Measurements from ENCODE around the gene LCN6. TPM values are rescaled to one million over a fixed set of nuclear protein-coding genes. Genes with fewer than 3 reads are reported as not detected.

The LCN6 gene
- not detected in 2 replicates for total RNA-seq

GRCh38 chr9:136748201-136748600 lies at the start of gene LCN6:
Gene LCN6 (minus strand): TSS chr9:136748525. CDS start chr9:136748483, 42 bp downstream.

GRCh38 chr9:136796238-136796774 lies 48.0 kb upstream of the LCN6 start, which contains the start of gene CCDC183:
Gene CCDC183 (plus strand): TSS chr9:136796338. CDS start chr9:136796398, 60 bp downstream.

GRCh38 chr9:136790640-136791515 lies 42.6 kb upstream of the LCN6 start, which contains the start of gene TMEM141:
Gene TMEM141 (plus strand): TSS chr9:136791344. CDS start chr9:136791371, 27 bp downstream.

GRCh38 chr9:136764301-136764891 lies 16.1 kb upstream of the LCN6 start, which contains the start of gene LCN15:
Gene LCN15 (minus strand): TSS chr9:136764518. CDS start chr9:136764488, 30 bp downstream.

GRCh38 chr9:136742591-136743391 lies 5.5 kb downstream of the LCN6 start, which contains the start of gene LCN10:
Gene LCN10 (minus strand): TSS chr9:136742940. CDS start chr9:136742903, 37 bp downstream.

GRCh38 chr9:136711751-136712689 lies 36.3 kb downstream of the LCN6 start, which contains the start of gene DIPK1B:
Gene DIPK1B (plus strand): TSS chr9:136712572. CDS start chr9:136712666, 94 bp downstream.

Other genes with a start within 250 kb of the LCN6 start
- 9.4 and 13.8 TPM in 2 replicates for gene NOTCH1, start 202.5 kb downstream of the LCN6 start, total RNA-seq
- gene EGFL7, start 85.6 kb downstream of the LCN6 start, total RNA-seq: 44.8 and 72.6 TPM in 2 replicates
- 36.3 and 44.7 TPM in 2 replicates for gene AGPAT2, start 61.1 kb downstream of the LCN6 start, total RNA-seq
- 5.3 and 16.5 TPM in 2 replicates for gene DIPK1B, start 36.0 kb downstream of the LCN6 start, total RNA-seq
- not detected in 2 replicates for gene LCN10, start 5.6 kb downstream of the LCN6 start, total RNA-seq
- gene LCN8, start 9.7 kb upstream of the LCN6 start, total RNA-seq: not detected in 2 replicates
- gene LCN15, start 16.0 kb upstream of the LCN6 start, total RNA-seq: not detected in 2 replicates
- 86.8 and 179 TPM in 2 replicates for gene TMEM141, start 42.8 kb upstream of the LCN6 start, total RNA-seq
- 0.35 TPM in 1 of 2 replicates, not detected in the other for gene CCDC183, start 47.8 kb upstream of the LCN6 start, total RNA-seq
- gene RABL6, start 59.4 kb upstream of the LCN6 start, total RNA-seq: 69.3 and 72.9 TPM in 2 replicates
- gene AJM1, start 94.0 kb upstream of the LCN6 start, total RNA-seq: 2.0 TPM in 2 replicates
- 83.2 and 140 TPM in 2 replicates for gene PHPT1, start 100.9 kb upstream of the LCN6 start, total RNA-seq
- 0.77 and 1.8 TPM in 2 replicates for gene MAMDC4, start 103.8 kb upstream of the LCN6 start, total RNA-seq
- 303 and 404 TPM in 2 replicates for gene EDF1, start 117.8 kb upstream of the LCN6 start, total RNA-seq
- gene TRAF2, start 138.0 kb upstream of the LCN6 start, total RNA-seq: 3.4 and 4.9 TPM in 2 replicates
- 152 and 153 TPM in 2 replicates for gene FBXW5, start 196.2 kb upstream of the LCN6 start, total RNA-seq
- gene C8G, start 196.7 kb upstream of the LCN6 start, total RNA-seq: not detected in 2 replicates
- gene LCN12, start 203.7 kb upstream of the LCN6 start, total RNA-seq: not detected in 2 replicates
- 304 and 428 TPM in 2 replicates for gene PTGDS, start 229.0 kb upstream of the LCN6 start, total RNA-seq
- 1.4 and 2.2 TPM in 2 replicates for gene LCNL1, start 234.5 kb upstream of the LCN6 start, total RNA-seq
- gene PAXX, start 243.9 kb upstream of the LCN6 start, total RNA-seq: 36.9 and 65.2 TPM in 2 replicates
- 11.9 and 74.5 TPM in 2 replicates for gene CLIC3, start 248.0 kb upstream of the LCN6 start, total RNA-seq